GM18868 (cell line): ENCODE results near the gene TEFM.
"Not testable (repeated sequence)": the region's sequence is repeated elsewhere in the genome, so short reads cannot be mapped to it uniquely, and the experiment has no call there.

Experiments
- ATAC-seq: cut with Tn5 transposase; IDR thresholded peaks from one replicate; pipeline ENCODE4 v1.9.1; 2021; ENCODE audit warnings: mild to moderate bottlenecking, moderate library complexity; ENCODE audit not compliant: unreplicated experiment

Gene TEFM

DNA sequence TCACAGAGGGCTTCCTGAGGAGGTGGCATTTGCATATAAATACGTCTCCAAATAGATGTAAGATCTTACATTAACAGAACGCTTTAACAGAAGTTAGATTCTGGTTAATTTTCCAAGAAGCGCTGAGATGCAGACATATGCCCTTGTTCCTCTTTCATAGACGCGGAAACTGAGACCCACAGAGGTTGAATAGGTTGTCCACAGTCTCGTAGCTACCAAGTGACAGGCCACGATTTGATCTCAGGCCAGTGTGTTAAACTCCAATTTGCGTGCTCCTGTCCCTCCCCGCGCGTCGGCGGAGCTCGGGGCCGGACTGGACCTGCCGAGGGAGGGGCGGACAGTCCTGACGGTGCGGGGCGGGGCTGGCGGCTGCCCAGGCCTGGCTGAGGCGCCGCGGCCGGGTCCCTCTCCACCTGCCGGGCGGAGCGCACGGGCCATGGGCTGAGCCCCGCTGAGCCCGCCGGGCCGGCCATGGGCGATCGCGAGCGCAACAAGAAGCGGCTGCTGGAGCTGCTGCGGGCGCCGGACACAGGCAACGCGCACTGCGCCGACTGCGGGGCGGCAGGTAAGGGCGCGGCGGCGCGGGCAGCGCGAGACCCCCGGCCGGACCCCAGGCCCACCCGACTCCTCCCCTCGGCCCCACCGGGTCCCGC lies 15.6 kb upstream of the TEFM start, which contains the start of gene ADAP2:
ADAP2 (plus strand) TSS at position 402 of the 653 bp plus-strand sequence; CDS start at position 472, 70 bp downstream.
- no peak for ATAC-seq

DNA sequence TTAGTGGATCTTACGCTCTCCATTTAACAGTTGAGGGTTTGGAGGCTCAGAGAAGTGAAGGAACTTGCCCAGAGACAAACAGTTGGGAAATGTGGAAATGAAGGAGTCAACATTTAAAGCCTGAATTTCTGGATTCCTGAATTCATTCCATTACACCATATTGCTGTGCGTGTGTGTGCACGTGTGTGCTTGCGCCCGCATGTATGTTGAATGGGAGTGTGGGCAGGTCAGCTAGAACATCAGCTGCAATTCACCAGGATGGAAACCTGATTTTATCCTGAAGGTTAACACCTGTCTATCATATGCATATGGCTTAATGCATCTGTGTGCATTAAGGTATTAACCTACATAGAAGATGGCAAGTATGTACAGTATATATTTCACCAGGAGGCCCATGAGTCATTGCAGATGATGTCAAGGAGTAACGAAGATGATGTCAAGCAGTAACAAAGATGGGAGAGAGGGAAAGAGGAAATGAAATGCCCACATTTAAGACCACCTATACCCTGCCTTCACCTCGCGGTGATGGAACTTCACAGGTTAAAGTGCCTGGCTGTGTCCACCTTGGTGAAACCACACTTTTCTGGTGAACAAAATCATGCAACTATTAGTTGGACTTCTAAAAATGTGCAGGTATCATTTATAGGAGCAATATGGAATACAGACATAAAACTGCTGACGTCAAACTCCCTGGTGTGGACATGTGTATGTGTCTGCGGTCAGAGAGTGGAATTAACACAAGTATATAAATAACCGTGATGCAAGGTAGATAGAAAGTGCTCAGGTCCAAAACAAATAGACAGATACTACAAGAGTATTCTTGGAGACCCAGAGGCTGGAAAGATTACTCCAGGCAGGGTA lies 14.9 kb upstream of the TEFM start:
- ATAC-seq = no peak

DNA sequence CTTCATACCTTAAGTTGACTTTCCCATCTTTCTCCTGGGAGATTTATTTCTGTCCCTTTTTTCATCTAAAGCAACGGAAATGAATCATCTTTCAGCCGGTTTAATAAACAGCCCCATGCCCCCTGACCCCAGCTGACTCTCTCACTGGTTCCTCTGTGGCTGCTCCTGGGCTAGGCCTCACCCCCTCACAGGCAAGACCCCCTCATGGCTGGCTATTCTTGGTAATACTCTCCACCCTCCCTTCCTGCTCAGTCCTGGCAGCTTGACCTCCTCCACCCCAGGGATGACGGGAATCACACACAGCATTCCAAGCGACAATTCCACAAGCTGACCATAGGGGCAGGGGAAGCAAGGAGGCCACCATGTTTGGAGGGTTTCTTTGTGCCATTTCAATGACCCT lies 14.2 kb upstream of the TEFM start:
- no peak for ATAC-seq

DNA sequence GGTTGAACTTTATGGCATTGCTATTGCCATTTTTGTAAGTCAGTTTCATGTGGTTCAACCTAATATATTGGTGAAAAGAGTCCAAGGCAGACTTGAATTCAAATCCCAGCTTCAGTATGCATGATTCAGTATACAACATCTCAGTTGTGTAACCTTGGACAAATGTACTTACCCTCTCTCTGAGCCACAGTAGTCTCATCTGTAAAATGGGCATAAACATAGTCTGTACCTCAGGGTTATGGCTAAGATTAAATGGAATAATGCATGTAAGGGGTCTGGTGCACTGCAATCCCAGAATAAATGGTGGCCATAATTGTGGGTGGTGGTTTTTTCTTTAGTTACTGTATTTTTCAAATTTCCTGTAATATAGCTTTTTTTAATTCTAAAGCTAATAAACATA lies 11.0 kb upstream of the TEFM start:
- no peak for ATAC-seq

DNA sequence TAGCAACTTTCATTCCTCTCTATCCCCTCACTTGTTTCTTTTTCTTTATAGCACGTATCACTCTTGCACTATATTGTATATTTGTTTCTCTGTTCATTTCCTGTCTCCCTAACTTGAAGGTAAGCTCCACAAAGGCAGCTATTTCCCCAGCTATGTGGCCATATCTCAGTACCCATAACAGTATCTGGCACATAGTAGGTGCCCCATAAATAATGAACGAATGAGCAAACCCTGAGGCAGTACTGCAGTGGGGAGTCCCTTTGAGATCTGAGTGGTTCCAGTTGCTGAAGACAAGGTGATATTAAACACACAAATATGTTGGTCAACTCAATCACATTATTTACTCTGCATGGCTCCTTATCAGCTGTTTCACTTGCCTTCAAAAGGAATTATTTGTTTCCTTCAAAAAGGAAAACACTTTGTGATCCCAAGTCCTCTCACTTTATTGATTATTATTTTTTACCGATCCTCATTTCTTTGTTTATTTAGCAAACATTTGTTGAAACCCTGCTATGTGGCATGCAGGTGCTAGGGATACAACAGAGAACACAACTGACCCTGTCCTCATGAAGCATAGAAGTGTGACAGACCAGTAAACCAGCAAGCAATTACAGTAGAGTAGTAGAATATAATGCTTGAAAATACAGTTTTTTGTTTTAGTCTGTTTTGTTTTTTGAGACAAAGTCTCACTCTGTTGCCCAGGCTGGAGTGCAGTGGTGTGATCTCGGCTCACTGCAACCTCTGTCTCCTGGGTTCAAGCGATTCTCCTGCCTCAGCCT lies 10.0 kb upstream of the TEFM start:
- ATAC-seq = no peak

DNA sequence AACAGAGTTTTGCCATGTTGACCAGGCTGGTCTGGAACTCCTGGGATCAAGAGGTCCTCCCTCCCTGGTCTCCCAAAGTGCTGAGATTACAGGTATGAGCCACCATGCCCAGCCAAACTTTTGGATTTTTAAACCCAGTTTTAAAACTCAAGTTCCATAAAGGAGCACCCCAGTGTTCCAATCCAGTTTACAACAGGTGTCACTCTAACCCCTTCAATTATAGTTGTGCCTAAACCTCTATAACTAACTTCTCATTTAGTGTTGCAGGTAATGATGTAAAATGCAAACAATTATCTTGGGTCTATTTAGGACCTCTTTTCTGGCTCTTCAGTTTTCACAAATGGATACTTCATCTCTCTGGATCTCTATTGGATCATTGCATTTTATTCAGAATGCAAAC lies 7.9 kb upstream of the TEFM start:
- ATAC-seq = no peak

DNA sequence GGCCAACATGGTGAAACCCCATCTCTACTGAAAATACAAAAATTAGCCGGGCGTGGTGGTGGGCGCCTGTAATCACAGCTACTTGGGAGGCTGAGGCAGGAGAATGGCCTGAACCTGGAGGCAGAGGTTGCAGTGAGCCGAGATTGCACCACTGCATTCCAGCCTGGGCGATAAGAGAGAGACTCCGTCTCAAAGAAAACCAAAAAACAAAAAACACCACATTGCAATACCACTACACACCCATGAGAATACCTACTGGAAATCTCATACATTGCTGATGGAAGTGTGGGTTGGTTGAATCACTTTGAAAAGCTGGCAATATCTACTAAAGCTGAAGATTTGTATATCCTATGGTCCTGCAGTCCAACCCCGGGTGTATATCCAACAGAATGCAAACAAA lies 4.1 kb upstream of the TEFM start:
- not testable (repeated sequence) for ATAC-seq

DNA sequence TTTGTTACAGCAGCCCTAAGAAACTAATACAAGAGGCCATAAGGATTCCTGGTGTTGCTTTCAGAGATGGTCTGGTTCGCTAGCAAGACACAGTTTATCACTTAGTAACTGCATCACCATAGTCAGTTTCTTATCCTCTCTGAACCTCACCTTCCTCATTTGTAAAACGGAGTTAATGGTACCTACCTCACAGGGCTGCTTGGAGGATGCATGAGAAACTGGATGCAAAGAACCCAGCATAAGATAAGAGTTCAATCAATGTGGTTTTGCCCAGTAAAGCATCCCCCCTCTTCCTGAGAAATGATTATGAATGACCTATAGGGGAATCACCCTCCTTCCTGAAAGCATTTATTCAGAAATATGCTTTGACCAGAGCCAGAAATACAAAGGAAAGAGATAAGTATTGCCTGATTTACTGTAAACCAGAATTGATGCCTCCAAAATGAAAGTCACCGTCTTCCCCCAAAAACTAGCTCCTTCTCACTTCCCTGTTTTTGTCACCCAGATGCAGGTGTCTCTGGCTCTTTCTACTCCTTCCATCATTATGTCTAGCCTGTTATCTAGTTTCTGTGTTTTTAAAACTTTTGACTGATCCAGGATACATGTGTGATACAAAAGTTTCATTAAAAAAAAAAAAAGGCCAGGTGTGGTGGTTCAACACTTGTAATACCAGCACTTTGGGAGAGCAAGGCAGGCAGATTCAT lies 2.8 kb upstream of the TEFM start:
- ATAC-seq = no peak

DNA sequence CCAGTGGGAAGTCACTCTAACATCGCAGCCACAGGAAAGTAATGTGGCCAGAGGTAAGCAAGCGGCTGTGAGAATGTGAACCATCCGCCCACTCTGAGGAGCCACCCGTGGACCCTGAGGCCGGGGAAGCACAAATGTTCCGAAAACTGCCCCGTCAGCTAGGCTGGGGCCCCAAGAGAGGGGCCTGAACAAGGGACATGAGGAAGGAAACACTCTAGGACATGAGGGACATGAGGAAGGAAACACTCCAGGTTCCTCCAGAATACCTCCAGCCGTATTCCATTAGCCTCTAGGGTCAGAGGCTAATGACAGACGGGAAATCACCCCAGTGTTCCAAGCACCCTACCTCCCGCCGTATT lies 317 bp downstream of the TEFM start:
- peak; percentile 27 for ATAC-seq

DNA sequence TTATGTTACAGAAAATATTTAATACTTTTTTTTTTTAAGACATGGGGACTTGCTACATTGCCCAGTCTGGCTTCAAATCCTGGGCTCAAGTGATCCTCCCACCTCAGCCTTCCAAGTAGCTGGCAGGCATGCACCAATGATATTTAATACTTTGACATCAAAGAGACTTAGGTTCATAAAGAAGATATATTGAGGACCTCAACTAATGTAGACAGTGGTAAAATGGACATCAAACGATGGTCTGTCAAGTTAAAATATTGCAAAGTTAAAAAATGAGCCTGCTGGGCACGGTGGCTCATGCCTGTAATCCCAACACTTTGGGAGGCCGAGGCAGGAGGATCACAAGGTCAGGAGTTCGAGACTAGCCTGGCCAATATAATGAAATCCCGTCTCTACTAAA lies 8.7 kb downstream of the TEFM start:
- no peak for ATAC-seq

DNA sequence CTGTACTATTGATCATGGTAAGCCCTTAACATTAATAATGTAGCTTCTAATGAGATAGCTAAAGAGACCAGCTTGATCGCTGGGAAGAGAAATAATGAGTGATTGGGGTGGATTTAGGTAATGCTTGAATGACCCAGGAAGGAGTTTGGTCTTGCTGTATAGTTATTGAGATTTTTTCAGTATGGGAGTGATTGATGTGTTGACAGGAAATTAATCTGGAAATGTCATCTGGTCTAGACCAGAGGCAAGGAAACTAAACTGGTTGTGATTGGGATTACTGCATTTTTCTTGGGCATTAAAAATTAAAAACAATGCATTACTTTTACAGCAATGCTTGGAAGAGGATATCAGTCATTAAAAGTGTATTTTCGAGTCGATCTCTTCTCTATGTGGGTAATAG lies 11.8 kb downstream of the TEFM start:
- ATAC-seq = no peak

DNA sequence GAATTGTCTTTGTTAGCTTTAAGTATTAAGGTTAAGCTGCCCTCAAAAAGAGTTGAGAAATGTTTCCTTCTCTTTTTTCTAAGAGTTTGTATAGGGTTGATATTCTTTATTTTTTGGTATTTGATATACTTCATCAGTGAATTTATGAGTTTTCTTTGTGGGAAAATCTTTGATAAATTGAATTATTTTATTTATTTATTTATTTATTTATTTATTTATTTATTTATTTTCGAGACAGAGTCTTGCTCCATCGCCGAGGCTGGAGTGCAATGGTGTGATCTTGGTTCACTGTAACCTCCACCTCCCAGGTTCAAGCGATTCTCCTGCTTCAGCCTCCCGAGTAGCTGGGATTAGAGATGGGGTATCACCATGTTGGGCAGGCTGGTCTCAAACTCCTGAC lies 19.9 kb downstream of the TEFM start:
- no peak for ATAC-seq

DNA sequence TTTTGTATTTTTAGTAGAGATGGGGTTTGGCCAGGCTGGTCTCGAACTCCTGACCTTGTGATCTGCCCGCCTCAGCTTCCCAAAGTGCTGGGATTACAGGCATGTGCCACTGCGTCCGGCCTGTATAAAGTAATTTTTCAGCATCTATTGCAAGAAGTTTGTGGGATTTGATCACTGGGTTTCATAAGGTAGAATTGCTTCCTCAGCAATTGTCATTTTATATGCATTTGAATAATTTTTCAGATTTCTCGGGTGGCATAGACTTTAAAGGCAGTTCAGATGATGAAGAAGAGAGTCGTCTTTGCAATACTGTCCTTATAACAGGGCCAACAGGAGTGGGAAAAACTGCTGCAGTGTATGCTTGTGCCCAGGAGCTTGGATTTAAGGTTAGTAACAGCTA lies 37.0 kb downstream of the TEFM start:
- ATAC-seq = no peak

DNA sequence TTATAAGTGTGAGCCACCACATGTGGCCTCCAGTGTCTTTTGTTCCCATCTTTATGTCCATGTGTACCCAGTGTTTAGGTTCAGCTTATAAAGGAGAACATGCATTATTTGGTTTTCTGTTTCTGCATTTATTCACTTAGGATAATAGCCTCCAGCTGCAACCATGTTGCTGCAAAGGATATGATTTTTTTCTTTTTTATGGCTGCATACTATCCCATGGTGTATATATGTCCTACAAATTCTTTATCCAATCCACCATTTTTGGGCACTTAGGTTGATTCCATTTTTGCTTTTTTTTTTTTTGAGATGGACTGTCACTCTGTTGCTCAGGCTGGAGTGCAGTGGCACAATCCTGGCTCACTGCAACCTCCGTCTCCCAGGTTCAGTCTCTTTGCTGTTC lies 41.4 kb downstream of the TEFM start:
- no peak for ATAC-seq

DNA sequence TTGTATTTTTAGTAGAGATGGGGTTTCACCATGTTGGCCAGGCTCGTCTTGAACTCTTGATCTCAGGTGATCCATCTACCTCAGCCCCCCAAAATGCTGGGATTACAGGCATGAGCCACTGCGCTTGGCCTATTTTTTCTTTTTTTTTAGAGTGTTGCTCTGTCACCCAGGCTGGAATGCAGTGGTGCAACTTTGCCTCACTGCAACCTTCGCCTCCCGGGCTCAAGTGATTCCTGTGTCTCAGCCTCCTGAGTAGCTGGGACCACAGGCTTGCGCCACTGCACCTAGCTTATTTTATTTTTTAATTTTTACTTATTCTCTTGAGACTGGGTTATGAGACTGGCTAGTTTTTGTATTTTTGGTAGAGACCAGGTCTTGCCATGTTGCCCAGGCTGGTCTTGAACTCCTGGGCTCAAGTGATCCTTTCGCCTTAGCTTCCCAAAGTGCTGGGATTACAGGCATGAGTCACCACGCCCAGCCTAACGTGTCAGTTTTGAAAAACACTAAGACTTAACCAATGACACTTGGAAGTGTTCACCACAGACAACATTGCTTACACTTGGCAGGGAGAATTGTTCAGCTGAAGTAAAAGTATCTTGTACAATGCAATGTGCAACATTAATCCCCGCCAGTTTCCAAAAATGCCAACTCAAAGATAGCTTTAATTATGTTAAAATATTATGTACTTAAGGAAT lies 47.3 kb downstream of the TEFM start:
- ATAC-seq = no peak

DNA sequence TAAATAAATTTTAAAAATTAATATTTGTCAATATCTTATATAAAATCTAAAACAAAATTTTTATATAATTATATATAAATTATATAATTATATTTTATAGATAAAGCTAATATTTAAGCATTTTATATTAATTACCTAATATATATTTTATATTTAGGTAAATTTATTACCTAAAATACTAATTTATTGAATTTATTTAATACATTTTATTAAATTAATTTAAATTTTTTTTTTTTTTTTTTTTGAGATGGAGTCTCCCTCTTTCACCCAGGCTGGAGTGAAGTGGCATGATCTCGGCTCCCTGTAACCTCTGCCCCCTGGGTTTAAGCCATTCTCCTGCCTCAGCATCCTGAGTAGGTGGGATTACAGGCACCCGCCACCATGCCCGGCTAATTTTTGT lies 51.9 kb downstream of the TEFM start:
- no peak for ATAC-seq
